Neuron (in vitro differentiated cells): ENCODE results near the gene NACC2.
"Not testable (repeated sequence)": the region's sequence is repeated elsewhere in the genome, so short reads cannot be mapped to it uniquely, and the experiment has no call there.

Experiments used
- H2AFZ ChIP-seq: one replicate; pipeline ENCODE4 v1.6.1; 2013; ENCODE audit warnings: low read depth, mild to moderate bottlenecking, inconsistent platforms, low read length, moderate library complexity
- H3K27me3 ChIP-seq: one replicate; pipeline ENCODE4 v1.6.1; 2013; ENCODE audit warnings: low read length; ENCODE audit not compliant: insufficient read depth
- H3K36me3 ChIP-seq: one replicate; pipeline ENCODE4 v1.6.1; 2013; ENCODE audit warnings: low read length; ENCODE audit not compliant: insufficient read depth
- H3K4me1 ChIP-seq: one replicate; pipeline ENCODE4 v1.6.1; 2013; ENCODE audit warnings: low read length; ENCODE audit not compliant: insufficient read depth
- H3K4me3 ChIP-seq: 2 replicates; pipeline ENCODE4 v1.5.1; 2013; ENCODE audit warnings: mild to moderate bottlenecking, low read length, moderate library complexity
- H3K9me3 ChIP-seq: one replicate; pipeline ENCODE4 v1.6.1; 2013; ENCODE audit warnings: low read length

The NACC2 gene

DNA sequence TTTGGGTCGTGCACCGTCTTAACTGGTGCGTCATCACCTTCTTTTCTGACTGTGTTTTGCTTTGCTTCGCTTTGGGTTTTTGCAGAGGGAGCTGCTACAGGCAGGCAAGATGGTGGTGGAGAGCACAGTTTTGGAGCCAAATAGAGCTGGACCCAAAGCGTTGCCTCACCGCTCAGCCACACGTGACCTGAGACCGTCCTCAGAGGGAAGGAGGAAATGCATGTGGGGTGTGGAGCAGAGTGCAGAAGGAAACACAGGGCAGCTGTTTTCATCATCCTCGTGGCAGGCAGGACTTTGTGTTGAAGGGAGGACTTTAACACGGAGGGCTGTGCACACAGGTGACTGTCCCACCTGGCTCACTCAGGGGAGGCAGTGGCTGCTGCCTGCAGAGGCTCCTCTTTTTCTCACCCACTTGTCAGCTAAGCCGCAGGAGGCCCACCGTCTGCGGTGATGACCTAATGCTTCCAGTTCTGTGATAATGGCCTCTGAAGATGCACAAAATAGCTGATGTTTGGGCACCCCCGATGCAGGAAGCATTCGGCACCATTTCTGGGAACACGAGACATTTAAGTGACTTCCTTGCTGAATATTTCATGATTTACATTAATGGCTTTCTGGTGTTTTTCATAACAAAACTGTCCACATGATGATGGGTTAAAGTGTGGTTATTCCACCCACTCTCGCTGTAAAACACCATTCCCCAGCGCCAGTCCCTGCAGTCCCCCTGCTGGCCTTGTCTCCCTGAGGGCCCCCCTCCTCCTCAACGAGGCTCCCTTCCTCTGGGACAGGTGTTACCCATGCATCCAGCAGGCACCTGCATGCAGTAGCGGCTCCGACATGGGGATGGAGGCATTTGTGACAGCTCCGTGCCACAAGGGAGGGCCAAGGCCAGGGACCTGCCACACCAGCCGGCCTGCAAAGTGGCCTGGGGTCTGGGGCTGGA is 121.5 kb downstream of the NACC2 start:
- H3K4me1 ChIP-seq: peaks cover 34% of the 10 kb centered on the region
- no peaks in the 10 kb centered on the region for H3K36me3 ChIP-seq
- no peaks in the 10 kb centered on the region for H3K27me3 ChIP-seq
- no peaks in the 10 kb centered on the region for H3K9me3 ChIP-seq
- H2AFZ ChIP-seq: no peak overlapping the region
- H3K4me3 ChIP-seq: no peak overlapping the region

DNA sequence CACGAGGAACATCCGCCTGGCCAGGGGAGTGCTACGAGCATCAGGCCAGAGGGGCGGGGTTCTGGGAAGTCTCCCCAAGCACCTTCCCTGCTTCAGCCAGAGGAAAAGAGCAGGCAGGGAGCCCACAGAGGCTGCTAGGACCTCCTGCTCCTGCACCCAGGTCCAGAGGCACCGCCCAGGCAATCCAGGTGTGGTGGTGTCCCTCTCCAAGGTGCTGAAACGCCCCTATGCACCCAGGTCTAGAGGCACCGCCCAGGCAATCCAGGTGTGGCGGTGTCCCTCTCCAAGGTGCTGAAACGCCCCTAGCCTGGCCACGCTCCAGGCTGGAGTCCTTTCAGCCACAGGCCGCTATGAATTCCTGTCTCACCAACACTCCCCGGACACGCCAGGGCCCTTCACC is 123.2 kb downstream of the NACC2 start:
- Histone ChIP-seq H3K4me1 (peaks cover 37% of the 10 kb centered on the region), H3K9me3 (no peaks in the 10 kb centered on the region), H3K36me3 (no peaks in the 10 kb centered on the region), H3K27me3 (no peaks in the 10 kb centered on the region), H2AFZ (no peak overlapping the region), H3K4me3 (no peak overlapping the region)

DNA sequence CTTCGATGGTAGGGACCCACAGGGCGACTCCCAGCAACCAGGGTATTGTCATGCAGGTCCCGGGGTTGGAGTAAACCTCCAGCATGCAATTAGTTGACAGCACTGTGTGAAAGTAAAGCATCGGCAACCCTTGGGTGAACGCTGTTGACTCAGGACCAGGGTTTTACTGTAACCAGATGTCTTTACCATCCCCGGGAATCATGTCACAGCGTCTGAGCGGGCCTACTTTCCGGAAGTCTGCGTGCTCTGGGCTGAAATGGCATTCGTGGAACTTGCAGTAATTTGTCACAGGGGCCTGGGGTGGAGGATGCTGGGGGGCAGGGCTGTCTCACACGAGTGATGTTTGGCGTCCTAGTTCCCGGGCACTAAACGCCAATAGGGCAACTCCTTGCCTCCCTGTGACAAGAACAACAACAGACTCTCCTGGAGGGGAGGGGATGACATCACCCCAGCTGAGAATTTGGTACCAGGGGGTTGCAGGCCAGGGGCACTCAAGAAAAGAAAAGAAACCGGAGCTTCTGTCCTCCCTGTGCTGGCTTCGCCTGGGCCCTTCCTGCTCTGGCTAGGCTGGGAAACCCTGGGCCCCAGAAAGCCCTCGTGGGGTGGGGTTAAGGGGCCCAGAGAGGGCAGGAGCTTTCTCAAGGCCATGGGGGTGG is 123.8 kb downstream of the NACC2 start:
- H3K27me3 ChIP-seq: no peaks in the 10 kb centered on the region
- no peak overlapping the region for H3K4me3 ChIP-seq
- no peaks in the 10 kb centered on the region for H3K36me3 ChIP-seq
- no peak overlapping the region for H2AFZ ChIP-seq
- H3K9me3 ChIP-seq: no peaks in the 10 kb centered on the region
- H3K4me1 ChIP-seq: peaks cover 33% of the 10 kb centered on the region

DNA sequence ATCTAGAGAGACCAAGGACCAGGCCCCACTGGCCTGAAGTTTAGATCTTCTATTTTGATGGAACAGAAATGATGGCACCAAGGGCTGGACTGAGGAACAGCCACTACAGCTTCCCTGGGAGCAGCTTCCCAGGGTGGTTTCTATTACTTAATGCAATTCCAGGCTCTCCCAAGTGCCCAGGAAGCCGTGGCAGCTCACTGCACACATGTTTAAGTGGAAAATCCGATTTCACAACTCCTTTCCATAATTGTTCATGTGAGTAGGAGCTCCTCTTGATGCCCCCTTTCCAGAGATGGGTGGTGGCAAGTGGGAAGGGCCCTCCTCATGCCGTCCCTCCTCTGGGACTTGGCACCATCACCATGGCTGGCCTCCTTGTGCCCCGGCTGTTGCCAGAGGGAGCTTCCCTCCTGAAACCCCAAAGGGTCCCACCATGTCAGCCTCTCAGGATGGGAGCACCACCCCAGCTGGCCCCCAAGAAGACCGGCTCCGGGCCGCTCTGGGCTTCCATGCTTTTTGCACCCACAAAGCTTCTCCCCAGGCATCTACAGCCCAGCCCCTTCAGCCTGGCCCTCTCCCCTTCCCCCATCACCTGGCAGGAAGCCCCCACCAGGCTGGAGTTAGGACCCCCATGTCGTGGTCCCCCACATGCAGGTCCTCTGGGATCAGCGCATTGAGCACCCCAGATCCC is 124.8 kb downstream of the NACC2 start:
- H2AFZ ChIP-seq: no peak overlapping the region
- H3K4me1 ChIP-seq: peaks cover 37% of the 10 kb centered on the region
- H3K36me3 ChIP-seq: no peaks in the 10 kb centered on the region
- no peaks in the 10 kb centered on the region for H3K27me3 ChIP-seq
- H3K4me3 ChIP-seq: no peak overlapping the region
- no peaks in the 10 kb centered on the region for H3K9me3 ChIP-seq

DNA sequence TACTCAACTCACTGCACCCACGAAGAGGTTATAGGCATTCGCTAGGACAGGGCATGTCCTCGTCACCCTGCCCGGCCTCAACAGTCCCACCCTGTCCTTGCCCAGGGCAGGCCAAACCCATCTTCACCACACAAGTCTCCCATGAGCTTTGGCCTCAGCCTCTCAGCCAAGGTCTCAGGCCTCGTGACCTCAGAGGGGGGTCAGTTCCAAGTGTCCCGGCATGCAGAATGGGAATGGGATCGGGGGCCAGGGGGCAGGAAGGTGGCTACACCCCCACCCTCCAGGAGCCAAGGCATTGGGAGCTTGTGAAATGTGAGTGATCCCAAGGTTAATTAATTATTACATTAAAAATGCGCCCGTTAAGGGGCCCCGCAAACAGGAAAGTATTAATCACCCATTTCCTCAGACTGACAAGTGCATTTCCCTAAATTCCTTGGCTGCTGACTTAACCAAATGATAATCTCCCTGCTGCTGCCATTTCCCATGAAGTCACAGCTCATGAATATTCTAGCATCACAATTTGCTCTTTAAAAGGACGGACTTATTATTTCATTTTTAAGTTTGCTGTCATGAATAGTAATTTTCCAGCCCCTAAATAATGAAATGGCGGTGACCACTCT is 125.9 kb downstream of the NACC2 start:
- Histone ChIP-seq H2AFZ (no peak overlapping the region), H3K27me3 (no peaks in the 10 kb centered on the region), H3K36me3 (no peaks in the 10 kb centered on the region), H3K4me3 (no peak overlapping the region), H3K9me3 (no peaks in the 10 kb centered on the region), H3K4me1 (peaks cover 40% of the 10 kb centered on the region)

DNA sequence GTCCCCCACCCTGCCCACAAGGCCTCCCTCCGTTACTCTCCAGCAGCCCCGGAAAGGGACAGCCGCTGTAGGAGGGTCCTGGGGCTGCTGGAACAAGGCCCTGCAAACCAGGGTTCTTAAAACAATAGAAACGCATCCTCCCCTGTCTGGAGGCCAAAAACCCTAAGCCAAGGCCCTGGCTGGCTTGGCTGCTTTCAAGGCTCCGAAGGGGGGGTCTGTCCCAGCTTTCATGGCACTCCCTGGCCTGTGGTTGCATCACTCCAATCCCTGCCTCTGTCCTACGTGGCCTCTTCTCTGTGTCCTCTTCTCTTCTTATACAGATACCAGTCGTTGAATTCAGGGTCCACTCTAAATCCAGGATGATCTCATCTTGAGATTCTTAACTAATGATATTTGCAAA is 126.5 kb downstream of the NACC2 start:
- H3K4me3 ChIP-seq: no peak overlapping the region
- H3K9me3 ChIP-seq: no peaks in the 10 kb centered on the region
- no peaks in the 10 kb centered on the region for H3K27me3 ChIP-seq
- H3K4me1 ChIP-seq: peaks cover 35% of the 10 kb centered on the region
- no peaks in the 10 kb centered on the region for H3K36me3 ChIP-seq
- no peak overlapping the region for H2AFZ ChIP-seq

DNA sequence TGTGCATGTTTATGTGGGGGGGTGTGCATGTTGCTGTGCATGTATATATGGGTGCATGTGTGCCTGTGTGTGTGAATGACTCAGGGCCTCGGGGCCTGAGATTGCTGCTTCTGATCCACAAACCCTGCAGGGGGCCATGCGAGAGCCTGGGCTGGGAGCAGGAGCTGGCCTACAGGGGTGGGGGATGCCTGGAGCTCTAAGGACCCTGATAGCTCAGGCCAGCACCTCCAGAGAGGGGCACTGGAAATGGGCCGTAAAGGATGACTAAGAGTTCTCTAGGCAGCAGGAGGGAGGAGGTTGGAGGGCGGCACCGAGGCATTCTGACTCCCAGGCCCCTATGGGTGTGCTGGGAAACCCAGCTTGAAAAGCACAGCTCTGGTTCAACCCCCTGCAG is 127.0 kb downstream of the NACC2 start:
- Histone ChIP-seq H2AFZ (no peak overlapping the region), H3K9me3 (no peaks in the 10 kb centered on the region), H3K4me1 (peaks cover 34% of the 10 kb centered on the region), H3K4me3 (no peak overlapping the region), H3K27me3 (no peaks in the 10 kb centered on the region), H3K36me3 (no peaks in the 10 kb centered on the region)

DNA sequence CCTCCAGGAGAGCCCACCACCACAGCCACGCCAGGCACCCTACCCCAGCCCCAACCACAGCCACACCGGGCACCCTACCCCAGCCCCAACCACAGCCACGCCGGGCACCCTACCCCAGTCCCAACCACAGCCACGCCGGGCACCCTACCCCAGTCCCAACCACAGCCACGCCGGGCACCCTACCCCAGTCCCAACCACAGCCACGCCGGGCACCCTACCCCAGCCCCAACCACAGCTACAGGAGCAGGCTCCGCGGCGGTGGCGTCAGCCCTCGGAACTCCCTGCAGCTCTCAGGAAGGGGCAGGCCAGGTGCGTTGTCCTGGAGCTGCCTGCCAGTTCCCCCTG is 128.2 kb downstream of the NACC2 start:
- not testable (repeated sequence) for H3K9me3 ChIP-seq, H3K4me3 ChIP-seq, H2AFZ ChIP-seq, H3K36me3 ChIP-seq, H3K27me3 ChIP-seq
- H3K4me1 ChIP-seq: peaks cover 38% of the 10 kb centered on the region

DNA sequence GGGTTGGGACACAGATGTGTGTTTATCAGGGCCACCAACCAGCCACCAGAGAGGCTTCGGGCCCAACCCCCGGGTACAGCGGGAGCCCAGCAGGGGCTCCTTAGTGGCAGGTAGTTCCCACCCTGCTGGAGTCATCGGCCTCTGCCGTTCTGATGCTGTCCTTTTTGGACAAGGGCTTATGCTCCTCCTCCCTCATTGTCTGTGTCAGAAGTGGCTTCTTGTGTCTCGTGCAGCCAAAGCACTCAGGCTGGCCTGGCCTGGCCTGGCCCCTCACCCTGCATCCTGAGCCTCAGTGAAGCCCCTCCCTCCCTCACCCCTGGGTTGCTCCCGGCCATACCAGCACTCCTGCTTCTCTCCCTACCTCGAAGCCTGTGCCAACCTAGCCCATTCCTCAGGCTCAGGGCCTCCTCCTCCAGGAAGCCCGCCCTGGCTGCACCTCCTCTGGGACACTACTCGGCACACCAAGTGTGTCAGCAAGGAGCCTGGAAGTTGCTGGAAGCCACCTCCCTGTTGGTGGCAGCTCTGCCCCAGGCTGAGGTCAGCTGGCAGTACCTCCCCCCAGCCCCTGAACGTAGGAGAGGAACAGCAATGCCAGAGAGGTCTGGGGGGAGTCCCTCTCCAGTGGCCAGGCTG is 129.8 kb downstream of the NACC2 start:
- Histone ChIP-seq H3K9me3 (no peaks in the 10 kb centered on the region), H3K4me1 (peaks cover 34% of the 10 kb centered on the region), H3K36me3 (no peaks in the 10 kb centered on the region), H3K4me3 (no peak overlapping the region), H2AFZ (no peak overlapping the region), H3K27me3 (no peaks in the 10 kb centered on the region)

DNA sequence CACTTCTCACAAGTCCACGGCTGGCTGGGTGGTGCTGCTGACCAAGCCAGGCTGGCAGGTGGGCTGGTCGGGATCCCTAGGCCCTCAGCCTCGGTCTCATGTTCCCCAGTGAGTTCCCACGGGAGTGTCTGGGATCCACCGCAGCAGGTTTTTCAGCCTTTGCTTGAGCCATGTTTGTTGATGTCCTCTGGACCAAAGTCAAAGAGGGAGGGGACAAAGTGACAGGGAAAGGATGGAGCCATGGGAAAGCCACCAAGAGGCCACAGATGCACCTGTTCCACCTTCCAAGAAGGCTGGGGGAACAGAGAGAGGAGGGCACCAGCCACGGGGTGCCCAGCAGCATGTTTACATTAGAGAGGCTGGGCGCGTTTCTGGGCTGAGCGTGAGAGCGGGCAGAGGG is 131.2 kb downstream of the NACC2 start:
- Histone ChIP-seq H2AFZ (no peak overlapping the region), H3K9me3 (no peaks in the 10 kb centered on the region), H3K27me3 (no peaks in the 10 kb centered on the region), H3K4me1 (peaks cover 38% of the 10 kb centered on the region), H3K4me3 (no peak overlapping the region), H3K36me3 (no peaks in the 10 kb centered on the region)

DNA sequence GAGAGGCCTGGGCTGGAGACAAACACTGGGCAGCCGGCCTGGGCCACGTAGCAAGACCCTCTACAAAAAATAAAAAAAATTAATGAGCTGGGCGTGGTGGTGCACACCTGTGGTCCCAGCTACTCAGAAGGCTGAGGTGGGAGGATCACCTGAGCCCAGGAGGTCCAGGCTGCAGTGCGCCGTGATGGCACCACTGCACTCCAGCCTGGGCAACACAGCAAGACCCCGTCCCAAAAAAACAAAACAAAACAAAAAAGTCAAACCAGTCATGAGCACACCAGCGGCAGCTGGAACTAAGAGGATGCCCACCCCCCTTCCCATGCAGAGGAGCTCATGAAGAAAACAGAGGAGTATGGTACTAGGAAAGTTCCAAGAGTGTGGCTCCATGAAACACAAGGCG is 131.8 kb downstream of the NACC2 start:
- Histone ChIP-seq H2AFZ (no peak overlapping the region), H3K36me3 (no peaks in the 10 kb centered on the region), H3K4me3 (no peak overlapping the region), H3K9me3 (no peaks in the 10 kb centered on the region), H3K27me3 (no peaks in the 10 kb centered on the region), H3K4me1 (peaks cover 33% of the 10 kb centered on the region)

DNA sequence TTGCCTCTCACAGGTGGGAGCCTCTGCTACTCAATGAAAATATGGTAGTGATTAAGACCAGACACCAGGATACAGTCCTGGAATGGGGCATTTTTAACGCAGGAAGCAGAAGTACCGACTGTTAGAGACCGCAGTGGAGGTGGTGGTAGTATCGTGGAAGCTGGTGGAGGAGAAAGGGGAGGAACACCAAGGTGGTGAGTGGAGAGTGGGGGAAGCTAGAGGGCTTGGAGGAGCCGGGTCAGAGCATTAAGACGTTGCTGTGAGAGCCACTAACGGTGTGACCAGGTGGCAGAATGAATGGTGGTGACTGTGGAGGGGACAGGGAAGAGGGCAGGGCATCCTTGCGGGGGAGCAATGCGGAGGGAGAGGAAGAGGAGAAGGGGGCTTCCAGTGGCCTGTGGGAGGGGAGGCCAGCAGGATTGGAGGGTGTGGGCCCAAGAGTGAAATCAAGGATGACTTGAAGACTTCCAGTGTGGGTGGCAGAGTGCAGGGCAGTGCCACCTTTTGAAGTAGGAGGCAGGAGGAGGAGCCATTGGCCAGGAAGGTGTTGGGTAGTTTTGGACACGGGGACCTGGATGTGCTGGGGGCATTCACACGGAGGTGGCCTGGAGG is 132.3 kb downstream of the NACC2 start:
- no peaks in the 10 kb centered on the region for H3K27me3 ChIP-seq

More for the DNA sequence above, 132.3 kb downstream of the NACC2 start:
- no peaks in the 10 kb centered on the region for H3K36me3 ChIP-seq
- no peaks in the 10 kb centered on the region for H3K9me3 ChIP-seq
- H2AFZ ChIP-seq: no peak overlapping the region
- no peak overlapping the region for H3K4me3 ChIP-seq
- peaks cover 28% of the 10 kb centered on the region for H3K4me1 ChIP-seq
